ENCODE measurements around the gene FARP1. TPM values are rescaled to one million over a fixed set of nuclear protein-coding genes. Genes with fewer than 3 reads are reported as not detected.

FARP1 gene
- total RNA-seq = under 1 TPM; 0.29 to 0.34 TPM

- CTCF ChIA-PET = no interaction called here
- POLR2A ChIA-PET = interaction anchor here (0.6 kb wide), 1 partner anchor 21 kb away, joined by 5 read pairs; no protein-coding TSS in a partner anchor
Observed at GRCh38 chr13:98142380-98143156, at the start of gene FARP1. Gene FARP1, plus strand, starts transcription at chr13:98143094. Its CDS starts 70,149 bp downstream, at chr13:98213243.

- ChIA-PET POLR2A (no interaction called here), CTCF (no interaction called here)
Observed at GRCh38 chr13:98094678-98095266, 48.1 kb upstream of the FARP1 start.

DNA sequence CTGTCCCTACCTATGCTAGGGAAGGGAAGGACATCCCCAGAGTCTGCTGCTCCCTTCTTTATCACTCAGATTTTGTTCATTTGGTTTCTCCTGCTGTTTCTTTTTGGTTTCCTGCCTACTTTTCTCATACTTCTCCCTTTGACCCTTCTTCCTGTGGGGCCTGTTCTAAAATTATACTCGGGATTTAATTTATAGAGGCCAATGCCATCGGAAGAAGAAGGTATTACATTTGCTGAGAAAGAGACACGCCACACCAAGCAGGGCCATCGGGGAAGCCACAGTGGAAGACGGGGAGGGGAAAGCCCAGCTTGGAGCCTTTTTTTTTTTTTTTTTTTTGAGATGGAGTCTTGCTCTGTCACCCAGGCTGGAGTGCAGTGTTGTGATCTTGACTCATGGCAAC, 46.8 kb upstream of the FARP1 start:
- ChIA-PET POLR2A (no interaction called here), CTCF (no interaction called here)

GRCh38 chr13:98097749-98098148, 45.1 kb upstream of the FARP1 start:
- CTCF ChIA-PET = no interaction called here
- POLR2A ChIA-PET = no interaction called here

GRCh38 chr13:98098516-98098915, 44.4 kb upstream of the FARP1 start:
- ChIA-PET CTCF (no interaction called here), POLR2A (no interaction called here)

DNA sequence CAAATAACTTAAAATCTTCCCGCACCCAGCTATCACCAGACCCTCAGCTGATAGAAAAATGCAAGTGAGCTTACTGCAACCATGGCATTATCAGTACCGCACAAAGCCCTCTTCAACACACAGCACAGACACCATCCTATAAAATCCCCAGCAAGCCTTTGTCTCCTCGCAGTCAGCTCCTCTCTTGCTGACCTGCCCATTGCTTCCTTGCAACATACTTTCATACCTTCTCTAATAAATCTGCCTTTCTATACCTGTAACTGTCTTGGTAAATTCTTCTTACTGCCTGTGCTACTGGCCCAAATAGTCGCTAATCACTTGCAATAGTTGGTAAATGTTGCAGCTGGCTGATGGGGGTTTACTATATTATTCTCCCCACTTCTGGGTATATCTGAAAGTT, 43.3 kb upstream of the FARP1 start:
- ChIA-PET CTCF (no interaction called here), POLR2A (no interaction called here)

GRCh38 chr13:98100481-98100880, 42.4 kb upstream of the FARP1 start:
- CTCF ChIA-PET = interaction anchor here (0.7 kb wide), 1 partner anchor 17 kb away, joined by 4 read pairs; no protein-coding TSS in a partner anchor

GRCh38 chr13:98103531-98103930, 39.4 kb upstream of the FARP1 start:
- POLR2A ChIA-PET = no interaction called here

More at GRCh38 chr13:98100481-98100880, 42.4 kb upstream of the FARP1 start:
- POLR2A ChIA-PET = no interaction called here

DNA sequence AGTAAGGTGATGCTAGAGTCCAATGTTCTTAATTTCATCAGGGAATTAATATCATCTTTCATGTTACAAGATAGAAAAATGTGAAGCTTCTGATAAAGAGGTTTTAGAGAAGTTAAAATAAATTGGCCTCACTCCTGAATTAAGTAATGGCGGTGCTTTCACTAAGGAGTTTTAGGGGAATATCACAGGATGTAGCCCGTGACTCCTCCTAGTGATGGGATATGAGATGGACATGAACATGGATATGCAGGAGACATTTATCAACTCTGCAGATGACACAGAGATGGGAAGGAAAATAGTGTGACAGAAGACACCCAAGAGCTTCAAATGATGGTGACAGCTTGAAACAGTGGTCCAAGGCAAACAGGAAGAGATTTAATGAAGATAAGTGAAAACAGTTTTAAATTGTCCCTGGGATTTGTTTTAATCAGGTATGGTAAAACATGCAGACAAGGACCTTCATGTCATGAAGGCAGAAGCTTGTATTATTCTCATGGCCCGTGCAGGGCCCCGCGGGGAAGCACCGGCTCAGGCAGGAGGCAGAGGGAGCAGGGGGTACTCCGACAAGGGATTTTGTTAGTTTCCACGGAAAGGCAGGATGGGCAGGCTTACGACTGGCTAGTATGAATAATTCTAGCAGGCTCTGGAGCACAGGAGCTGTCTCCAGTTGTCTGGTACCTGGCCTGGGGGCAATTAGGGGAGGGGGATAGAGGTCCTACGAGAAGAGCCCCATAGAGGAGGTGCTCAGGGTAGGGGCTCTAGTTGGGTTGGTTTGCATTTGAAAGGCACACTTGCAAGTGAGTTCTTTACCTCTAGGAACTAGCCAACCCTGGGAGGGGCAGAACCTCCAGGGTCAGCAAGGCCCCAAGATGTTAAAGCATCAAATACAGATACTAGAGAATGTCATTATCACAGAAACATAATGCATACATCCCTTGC, 38.7 kb upstream of the FARP1 start:
- POLR2A ChIA-PET = no interaction called here
- CTCF ChIA-PET = no interaction called here

More at GRCh38 chr13:98103531-98103930, 39.4 kb upstream of the FARP1 start:
- CTCF ChIA-PET = no interaction called here

GRCh38 chr13:98105929-98106336, 37.0 kb upstream of the FARP1 start:
- CTCF ChIA-PET = no interaction called here

GRCh38 chr13:98108341-98108740, 34.6 kb upstream of the FARP1 start:
- CTCF ChIA-PET = no interaction called here
- POLR2A ChIA-PET = no interaction called here

More at GRCh38 chr13:98105929-98106336, 37.0 kb upstream of the FARP1 start:
- POLR2A ChIA-PET = no interaction called here

- ChIA-PET CTCF (no interaction called here), POLR2A (no interaction called here)
Observed at GRCh38 chr13:98109226-98109853, 33.6 kb upstream of the FARP1 start.

- ChIA-PET CTCF (interaction anchor here (0.7 kb wide), 1 partner anchor 258 kb away, joined by 3 read pairs; no protein-coding TSS in a partner anchor), POLR2A (no interaction called here)
Observed at GRCh38 chr13:98110749-98111148, 32.1 kb upstream of the FARP1 start.

DNA sequence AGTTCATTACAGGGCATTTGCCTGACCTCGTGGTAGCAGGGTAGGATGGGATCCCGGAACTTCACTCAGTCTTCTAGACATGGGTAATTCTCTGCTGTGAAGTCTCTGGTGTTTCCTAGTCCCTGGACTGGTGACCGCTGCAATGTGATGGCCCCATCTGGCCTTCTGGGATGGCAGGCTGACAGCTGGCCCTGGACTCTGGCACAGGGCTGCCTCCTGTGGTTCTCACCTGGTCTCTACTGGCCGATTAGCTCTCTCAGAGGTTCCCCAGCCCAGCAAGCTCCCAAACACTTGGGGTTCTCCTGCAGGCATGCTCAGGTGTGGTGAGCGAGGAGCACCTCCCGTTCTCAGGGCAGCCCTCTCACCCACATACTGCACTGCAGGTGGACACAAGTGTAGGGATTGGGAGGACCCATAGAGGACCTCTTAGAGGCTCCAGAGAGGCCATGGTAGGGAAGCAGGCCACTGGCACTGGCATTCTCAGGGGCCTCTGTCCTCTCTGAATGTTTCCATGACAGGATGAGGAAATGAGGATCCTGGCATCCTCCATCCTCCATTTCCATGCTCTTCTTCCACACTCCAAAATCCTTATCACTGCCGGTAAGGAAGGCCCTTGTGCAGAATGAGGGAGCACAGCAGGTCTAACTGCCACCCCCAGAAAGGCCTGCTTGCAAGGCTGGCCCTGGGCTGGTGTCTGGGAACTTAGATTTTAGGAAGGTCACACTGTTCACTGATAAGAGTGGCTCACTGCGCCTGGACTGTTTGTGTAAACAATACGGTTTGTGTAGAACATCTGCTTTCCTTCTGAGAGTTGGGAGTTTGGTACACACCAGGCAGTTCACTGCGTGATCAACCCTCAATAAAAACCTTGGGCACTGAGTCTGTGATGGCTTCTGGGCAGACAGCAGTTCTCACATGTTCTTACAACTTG, 31.5 kb upstream of the FARP1 start:
- ChIA-PET CTCF (interaction anchor here (0.6 to 0.7 kb wide), 2 partner anchors 257 to 258 kb away, joined by 3 read pairs; no protein-coding TSS in a partner anchor), POLR2A (no interaction called here)

DNA sequence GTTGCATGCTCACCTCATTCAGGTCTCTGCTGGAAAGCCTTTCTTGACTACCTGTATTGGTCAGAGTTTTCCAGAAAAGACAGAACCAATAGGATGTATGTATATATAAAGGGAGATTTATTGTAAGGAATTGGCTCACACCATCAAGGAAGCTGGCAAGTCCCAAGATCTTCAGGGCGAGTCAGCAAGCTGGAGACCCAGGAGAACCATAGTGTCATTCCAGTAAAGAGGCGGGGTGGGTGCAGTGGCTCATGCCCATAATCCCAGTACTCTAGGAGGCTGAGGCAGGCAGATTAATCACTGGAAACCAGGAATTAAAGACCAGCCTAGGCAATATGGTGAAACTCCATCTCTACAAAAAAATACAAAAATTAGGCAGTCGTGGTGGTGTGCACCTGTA, 30.4 kb upstream of the FARP1 start:
- POLR2A ChIA-PET = no interaction called here
- CTCF ChIA-PET = interaction anchor here (0.6 kb wide), 1 partner anchor 257 kb away, joined by 3 read pairs; no protein-coding TSS in a partner anchor

DNA sequence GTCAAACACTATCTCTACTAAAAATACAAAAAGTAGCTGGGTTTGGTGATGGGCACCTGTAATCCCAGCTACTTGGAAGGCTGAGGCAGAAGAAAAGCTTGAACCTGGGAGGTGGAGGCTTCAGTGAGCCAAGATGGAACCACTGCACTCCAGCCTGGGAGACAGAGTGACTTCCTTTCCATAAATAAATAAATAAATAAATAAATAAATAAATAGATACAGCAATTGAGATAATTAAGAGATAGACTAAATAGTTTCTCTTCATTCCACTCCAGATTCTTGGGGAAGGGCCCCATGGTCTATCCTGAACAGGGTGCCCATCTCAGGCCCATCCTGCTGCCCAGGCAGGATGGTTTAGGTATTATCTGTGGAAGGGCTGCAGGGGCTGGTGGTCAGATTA, 24.0 kb upstream of the FARP1 start:
- CTCF ChIA-PET = no interaction called here
- POLR2A ChIA-PET = no interaction called here

DNA sequence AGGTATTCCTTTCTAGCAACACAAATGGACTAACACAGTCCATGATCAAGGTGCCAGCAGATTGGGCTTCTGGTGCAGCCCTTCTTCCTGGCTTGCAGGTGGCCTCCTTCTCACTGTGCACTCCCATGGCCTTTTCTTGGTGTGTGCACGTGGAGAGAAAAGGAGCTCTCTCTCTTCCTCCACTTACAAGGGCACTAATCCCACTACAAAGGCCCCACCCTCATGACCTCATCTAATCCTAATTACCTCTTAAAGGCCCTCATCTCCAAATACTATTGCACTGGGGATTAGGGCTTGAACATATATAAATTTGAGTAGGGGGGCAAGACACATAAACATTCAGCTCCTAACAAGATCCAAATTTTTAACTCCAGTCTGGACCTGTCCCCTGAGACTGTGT, 19.7 kb upstream of the FARP1 start:
- ChIA-PET CTCF (no interaction called here), POLR2A (no interaction called here)

GRCh38 chr13:98129059-98129746, 13.7 kb upstream of the FARP1 start:
- CTCF ChIA-PET = no interaction called here
- POLR2A ChIA-PET = no interaction called here
